ENCODE results near the gene CRTC1. TPM values are rescaled to one million over a fixed set of nuclear protein-coding genes. Genes with fewer than 3 reads are reported as not detected.

CRTC1 gene
- total RNA-seq, 1 donor from 2014 or later: 2.3 TPM

DNA sequence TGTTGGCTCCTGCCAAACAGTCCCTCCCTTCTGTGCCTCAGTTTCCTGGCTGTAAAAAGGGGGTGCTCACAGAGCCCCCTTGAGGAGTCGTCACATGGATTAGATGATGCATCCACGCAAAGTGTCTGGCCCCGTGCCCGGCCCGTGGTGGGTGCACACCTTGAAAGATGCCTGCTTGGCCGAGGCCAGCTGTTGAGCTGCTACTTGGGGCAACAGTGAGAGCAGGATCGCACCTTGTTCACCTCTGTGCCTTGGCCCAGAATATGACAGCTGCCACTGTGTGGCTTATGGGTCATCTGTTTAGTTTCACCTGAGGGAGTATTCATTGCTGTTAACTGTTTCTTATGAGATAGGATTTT is 17.7 kb downstream of the CRTC1 start:
- H3K4me3 ChIP-seq (ENCODE audit: low read depth, low read length): no peak overlapping the region
- DNase-seq (ENCODE audit: low read depth): no peak
- TF ChIP-seq, protein P1, sequence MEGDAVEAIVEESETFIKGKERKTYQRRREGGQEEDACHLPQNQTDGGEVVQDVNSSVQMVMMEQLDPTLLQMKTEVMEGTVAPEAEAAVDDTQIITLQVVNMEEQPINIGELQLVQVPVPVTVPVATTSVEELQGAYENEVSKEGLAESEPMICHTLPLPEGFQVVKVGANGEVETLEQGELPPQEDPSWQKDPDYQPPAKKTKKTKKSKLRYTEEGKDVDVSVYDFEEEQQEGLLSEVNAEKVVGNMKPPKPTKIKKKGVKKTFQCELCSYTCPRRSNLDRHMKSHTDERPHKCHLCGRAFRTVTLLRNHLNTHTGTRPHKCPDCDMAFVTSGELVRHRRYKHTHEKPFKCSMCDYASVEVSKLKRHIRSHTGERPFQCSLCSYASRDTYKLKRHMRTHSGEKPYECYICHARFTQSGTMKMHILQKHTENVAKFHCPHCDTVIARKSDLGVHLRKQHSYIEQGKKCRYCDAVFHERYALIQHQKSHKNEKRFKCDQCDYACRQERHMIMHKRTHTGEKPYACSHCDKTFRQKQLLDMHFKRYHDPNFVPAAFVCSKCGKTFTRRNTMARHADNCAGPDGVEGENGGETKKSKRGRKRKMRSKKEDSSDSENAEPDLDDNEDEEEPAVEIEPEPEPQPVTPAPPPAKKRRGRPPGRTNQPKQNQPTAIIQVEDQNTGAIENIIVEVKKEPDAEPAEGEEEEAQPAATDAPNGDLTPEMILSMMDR (IDR thresholded peaks at IDR 0.05; ENCODE audit: insufficient read depth, low read length, poor library complexity, severe bottlenecking): no peak

DNA sequence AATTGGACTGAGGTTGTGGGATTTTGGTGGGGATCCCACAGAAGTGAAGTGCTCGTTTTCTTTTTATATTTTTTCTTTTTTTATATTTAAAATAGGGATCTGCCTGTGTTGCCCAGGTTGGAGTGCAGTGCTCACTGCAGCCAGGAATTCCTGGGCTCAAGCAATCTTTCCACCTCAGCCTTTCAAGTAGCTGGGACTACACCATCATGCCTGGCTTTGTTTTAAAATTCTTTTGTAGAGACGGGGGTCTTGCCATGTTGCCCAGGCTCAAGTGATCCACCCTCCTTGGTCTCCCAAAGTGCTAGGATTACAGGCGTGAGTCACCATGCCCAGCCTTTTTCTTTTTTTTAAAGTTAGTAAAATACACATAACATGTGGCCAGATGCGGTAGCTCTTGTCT is 20.6 kb downstream of the CRTC1 start:
- Histone ChIP-seq H3K27me3 (ENCODE audit: control insufficient read depth, insufficient read depth, low read length) (no peaks in the 10 kb centered on the region), H3K4me3 (ENCODE audit: low read depth, low read length) (no peak overlapping the region), H3K36me3 (ENCODE audit: control insufficient read depth, insufficient read depth, low read length) (no peaks in the 10 kb centered on the region)
- TF ChIP-seq, protein P1 (IDR thresholded peaks at IDR 0.05; ENCODE audit: insufficient read depth, low read length, poor library complexity, severe bottlenecking): no peak
- no peak for DNase-seq (ENCODE audit: low read depth)

More for the DNA sequence above, 17.7 kb downstream of the CRTC1 start:
- H3K27me3 ChIP-seq (ENCODE audit: control insufficient read depth, insufficient read depth, low read length): no peaks in the 10 kb centered on the region
- H3K36me3 ChIP-seq (ENCODE audit: control insufficient read depth, insufficient read depth, low read length): no peaks in the 10 kb centered on the region

DNA sequence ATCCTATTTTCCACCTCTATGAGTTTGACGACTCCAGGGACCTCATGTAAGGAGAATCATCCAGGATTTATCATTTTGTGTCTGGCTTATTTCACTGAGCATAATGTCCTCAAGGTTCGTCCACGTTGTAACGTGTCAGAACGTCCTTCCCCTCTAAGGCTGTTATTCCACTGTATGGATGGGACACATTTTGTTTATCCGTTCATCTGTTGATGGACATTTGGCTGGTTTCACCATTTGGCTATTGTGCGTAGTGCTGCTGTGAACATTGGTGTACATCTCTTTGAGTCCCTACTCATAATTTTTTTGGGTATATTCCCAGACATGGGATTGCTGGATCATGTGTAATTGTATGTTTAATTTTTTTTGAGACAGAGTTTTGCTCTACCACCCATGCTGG is 21.5 kb downstream of the CRTC1 start:
- no peak for DNase-seq (ENCODE audit: low read depth)
- no peaks in the 10 kb centered on the region for H3K27me3 ChIP-seq (ENCODE audit: control insufficient read depth, insufficient read depth, low read length)
- no peak overlapping the region for H3K4me3 ChIP-seq (ENCODE audit: low read depth, low read length)
- TF ChIP-seq, protein P1 (IDR thresholded peaks at IDR 0.05; ENCODE audit: insufficient read depth, low read length, poor library complexity, severe bottlenecking): no peak
- H3K36me3 ChIP-seq (ENCODE audit: control insufficient read depth, insufficient read depth, low read length): no peaks in the 10 kb centered on the region

DNA sequence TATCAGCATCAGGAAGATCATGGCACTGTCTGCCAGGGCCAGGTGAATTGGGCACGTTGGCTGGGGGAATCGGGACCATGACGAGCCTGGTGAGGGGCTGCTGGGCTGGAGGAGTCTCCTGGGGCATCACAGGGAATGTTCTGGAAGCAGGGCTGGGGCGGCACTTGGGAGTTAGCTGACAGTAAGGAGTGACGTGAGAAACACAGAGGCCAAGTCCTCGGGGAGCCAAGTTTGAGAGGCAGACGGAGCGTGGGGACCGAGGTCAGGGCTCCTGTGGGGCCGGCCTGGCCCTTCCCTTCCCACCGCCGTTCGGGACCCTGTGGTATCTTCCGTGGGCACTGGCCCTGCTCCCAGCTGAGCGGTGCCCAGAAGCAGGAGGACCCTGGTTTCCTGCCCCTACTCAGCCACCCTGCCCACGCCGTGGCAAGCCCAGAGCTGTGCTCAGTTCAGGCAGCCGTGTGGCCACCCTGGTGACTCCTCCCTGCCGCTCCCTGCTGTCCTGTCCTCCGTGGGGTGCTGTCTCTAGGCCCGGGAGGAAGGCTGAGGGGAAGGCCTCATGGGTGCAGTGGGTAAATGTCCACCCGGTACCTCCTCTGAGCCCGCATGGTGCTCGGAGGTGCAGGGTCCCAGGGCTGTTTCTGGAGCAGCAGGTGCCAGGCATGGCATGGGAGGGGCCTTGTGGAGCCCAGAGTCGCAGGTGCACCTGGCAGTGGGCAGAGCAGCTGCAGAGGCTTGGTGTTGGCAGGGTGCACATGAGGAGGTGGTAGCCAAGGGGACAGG is 25.2 kb downstream of the CRTC1 start:
- H3K4me3 ChIP-seq (ENCODE audit: low read depth, low read length): no peak overlapping the region
- no peaks in the 10 kb centered on the region for H3K27me3 ChIP-seq (ENCODE audit: control insufficient read depth, insufficient read depth, low read length)
- TF ChIP-seq, protein P1 (IDR thresholded peaks at IDR 0.05; ENCODE audit: insufficient read depth, low read length, poor library complexity, severe bottlenecking): no peak
- no peak for DNase-seq (ENCODE audit: low read depth)
- H3K36me3 ChIP-seq (ENCODE audit: control insufficient read depth, insufficient read depth, low read length): no peaks in the 10 kb centered on the region

DNA sequence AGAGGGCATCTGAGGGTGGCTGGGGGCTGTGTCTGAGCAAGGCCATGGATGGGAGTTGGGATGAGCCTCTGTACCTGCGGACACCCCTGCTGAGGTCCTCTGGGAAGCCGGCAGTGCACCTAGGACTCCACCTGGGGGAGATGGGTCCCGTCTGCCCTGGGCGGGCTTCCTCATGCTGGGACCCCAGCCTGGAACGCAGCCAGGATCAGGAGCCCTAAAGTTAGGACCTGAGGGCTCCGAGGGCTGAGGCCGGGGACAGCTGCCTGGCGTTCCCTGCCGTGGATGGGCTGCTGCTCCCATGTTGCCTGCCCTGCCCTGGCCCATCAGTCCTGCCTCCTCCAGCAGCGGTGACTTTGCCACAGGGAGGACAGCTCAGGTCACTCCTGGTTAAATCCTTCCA is 26.1 kb downstream of the CRTC1 start:
- H3K36me3 ChIP-seq (ENCODE audit: control insufficient read depth, insufficient read depth, low read length): no peaks in the 10 kb centered on the region
- DNase-seq (ENCODE audit: low read depth): no peak
- no peak overlapping the region for H3K4me3 ChIP-seq (ENCODE audit: low read depth, low read length)
- no peaks in the 10 kb centered on the region for H3K27me3 ChIP-seq (ENCODE audit: control insufficient read depth, insufficient read depth, low read length)
- TF ChIP-seq, protein P1 (IDR thresholded peaks at IDR 0.05; ENCODE audit: insufficient read depth, low read length, poor library complexity, severe bottlenecking): no peak

DNA sequence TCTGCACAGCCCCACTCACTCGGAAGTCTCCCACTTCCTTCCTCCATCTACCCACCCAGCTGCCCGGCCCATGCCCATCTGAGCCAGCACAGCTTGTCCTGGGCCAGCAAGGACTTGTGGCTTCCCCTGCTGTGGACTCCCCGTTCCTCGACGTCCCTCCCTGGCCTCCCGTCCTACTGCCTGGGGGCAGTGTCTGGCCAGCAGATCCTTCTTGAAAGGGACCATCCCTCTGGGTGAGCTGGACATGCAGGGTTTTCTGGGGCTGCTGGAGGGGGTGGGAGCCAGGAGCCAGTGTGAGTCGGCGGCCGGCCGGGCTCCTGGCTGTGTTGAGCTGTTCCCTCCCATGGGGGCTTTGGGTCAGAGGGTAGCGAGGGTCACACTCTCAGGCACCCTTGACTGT is 26.7 kb downstream of the CRTC1 start:
- Histone ChIP-seq H3K27me3 (ENCODE audit: control insufficient read depth, insufficient read depth, low read length) (no peaks in the 10 kb centered on the region), H3K4me3 (ENCODE audit: low read depth, low read length) (no peak overlapping the region), H3K36me3 (ENCODE audit: control insufficient read depth, insufficient read depth, low read length) (no peaks in the 10 kb centered on the region)
- no peak for DNase-seq (ENCODE audit: low read depth)
- TF ChIP-seq, protein P1 (IDR thresholded peaks at IDR 0.05; ENCODE audit: insufficient read depth, low read length, poor library complexity, severe bottlenecking): no peak

All from kidney epithelial cell (primary cell).